SK-N-MC (cell line): ENCODE results near the gene BSCL2.
"Not testable (repeated sequence)": the region's sequence is repeated elsewhere in the genome, so short reads cannot be mapped to it uniquely, and the experiment has no call there.

ENCODE experiments used
- DNase-seq: peaks from one replicate; pipeline ENCODE4 v3.0.0-alpha.2; 2011; ENCODE audit warnings: low read depth, low spot score
- H3K27ac ChIP-seq: fragments of 200-600 bp; sonication (generic); 2 replicates; pipeline ENCODE4 v1.5.1; 2016; ENCODE audit warnings: mixed run types
- H3K36me3 ChIP-seq: fragments of 200-600 bp; sonication (generic); 2 replicates; pipeline ENCODE4 v1.6.1; 2017; ENCODE audit warnings: antibody characterized with exemption, low read length, mixed read lengths; ENCODE audit not compliant: insufficient read depth
- H3K4me3 ChIP-seq: fragments of 200-600 bp; sonication (generic); 2 replicates; pipeline ENCODE4 v1.5.1; 2016
- H3K9ac ChIP-seq: fragments of 200-600 bp; sonication (generic); 2 replicates; pipeline ENCODE4 v1.8.0; 2017; ENCODE audit warnings: mixed run types, mixed read lengths; ENCODE audit not compliant: insufficient read length
- H3K9me3 ChIP-seq: fragments of 200-600 bp; sonication (generic); 2 replicates; pipeline ENCODE4 v1.6.1; 2017; ENCODE audit warnings: low read depth, mild to moderate bottlenecking, antibody characterized with exemption, low read length, moderate library complexity, mixed read lengths
- EZH2 ChIP-seq: fragments of 200-600 bp; sonication (generic); IDR thresholded peaks from one replicate; pipeline ENCODE4 v1.6.1; 2017; ENCODE audit warnings: antibody characterized with exemption
- FOXP2 ChIP-seq: optimal IDR thresholded peaks from 2 replicates; pipeline ENCODE3; 2011; ENCODE audit warnings: mild to moderate bottlenecking, moderate library complexity; ENCODE audit not compliant: insufficient read depth; ENCODE audit errors: extremely low read length, control extremely low read depth
- POLR2AphosphoS5 ChIP-seq: IDR thresholded peaks from 2 replicates; pipeline ENCODE4 v1.6.1; 2012; ENCODE audit warnings: mild to moderate bottlenecking, low read depth, low read length, borderline replicate concordance

The BSCL2 gene

DNA sequence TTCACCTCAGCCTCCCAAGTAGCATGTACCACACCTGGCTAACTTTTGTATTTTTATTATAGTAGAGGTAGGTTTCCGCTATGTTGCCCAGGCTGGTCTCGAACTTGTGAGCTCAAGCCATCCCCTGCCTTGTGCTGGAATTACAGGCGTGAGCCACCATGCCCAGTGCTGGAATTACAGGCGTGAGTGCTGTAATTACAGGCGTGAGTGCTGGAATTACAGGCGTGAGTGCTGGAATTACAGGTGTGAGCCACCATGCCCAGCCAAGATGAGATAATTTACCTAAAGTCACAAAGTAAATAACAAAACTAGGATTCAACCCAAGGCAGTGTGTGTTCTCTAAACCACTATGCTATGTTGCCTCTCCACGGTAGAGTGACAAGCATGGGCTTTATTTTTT, 24.7 kb downstream of the BSCL2 start:
- no peaks in the 10 kb centered on the region for H3K9me3 ChIP-seq
- no peak overlapping the region for H3K27ac ChIP-seq
- no peak for TF ChIP-seq FOXP2
- TF ChIP-seq POLR2AphosphoS5: no peak
- TF ChIP-seq EZH2: no peak
- H3K9ac ChIP-seq: no peak overlapping the region
- peaks cover 6% of the 10 kb centered on the region for H3K36me3 ChIP-seq
- no peak overlapping the region for H3K4me3 ChIP-seq
- no peak for DNase-seq

DNA sequence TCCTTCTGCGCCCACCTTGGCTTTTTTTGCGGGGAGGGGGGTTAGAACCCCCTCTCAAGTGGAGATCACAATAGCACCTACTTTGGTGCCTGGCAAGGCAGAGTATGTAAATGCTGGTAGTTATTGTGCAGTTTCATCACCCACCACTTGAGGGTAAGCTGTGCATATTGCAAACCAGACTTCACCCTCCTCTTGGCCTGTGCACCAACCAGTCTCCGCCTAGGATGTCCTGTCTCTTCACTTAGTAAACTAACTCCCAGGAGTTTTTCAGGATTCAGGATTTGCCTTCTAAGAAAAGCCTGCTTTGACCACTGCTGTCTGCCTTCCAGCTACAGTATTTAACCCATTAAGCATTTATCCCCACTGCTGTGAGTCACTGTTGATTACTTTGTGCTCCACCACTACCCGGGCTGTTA, 26.4 kb downstream of the BSCL2 start:
- Histone ChIP-seq H3K36me3 (peaks cover 14% of the 10 kb centered on the region), H3K27ac (peak overlapping the region; percentile 62), H3K9me3 (no peaks in the 10 kb centered on the region), H3K9ac (no peak overlapping the region), H3K4me3 (no peak overlapping the region)
- peak; percentile 70 for DNase-seq
- no peak for TF ChIP-seq FOXP2
- TF ChIP-seq POLR2AphosphoS5: no peak
- no peak for TF ChIP-seq EZH2

DNA sequence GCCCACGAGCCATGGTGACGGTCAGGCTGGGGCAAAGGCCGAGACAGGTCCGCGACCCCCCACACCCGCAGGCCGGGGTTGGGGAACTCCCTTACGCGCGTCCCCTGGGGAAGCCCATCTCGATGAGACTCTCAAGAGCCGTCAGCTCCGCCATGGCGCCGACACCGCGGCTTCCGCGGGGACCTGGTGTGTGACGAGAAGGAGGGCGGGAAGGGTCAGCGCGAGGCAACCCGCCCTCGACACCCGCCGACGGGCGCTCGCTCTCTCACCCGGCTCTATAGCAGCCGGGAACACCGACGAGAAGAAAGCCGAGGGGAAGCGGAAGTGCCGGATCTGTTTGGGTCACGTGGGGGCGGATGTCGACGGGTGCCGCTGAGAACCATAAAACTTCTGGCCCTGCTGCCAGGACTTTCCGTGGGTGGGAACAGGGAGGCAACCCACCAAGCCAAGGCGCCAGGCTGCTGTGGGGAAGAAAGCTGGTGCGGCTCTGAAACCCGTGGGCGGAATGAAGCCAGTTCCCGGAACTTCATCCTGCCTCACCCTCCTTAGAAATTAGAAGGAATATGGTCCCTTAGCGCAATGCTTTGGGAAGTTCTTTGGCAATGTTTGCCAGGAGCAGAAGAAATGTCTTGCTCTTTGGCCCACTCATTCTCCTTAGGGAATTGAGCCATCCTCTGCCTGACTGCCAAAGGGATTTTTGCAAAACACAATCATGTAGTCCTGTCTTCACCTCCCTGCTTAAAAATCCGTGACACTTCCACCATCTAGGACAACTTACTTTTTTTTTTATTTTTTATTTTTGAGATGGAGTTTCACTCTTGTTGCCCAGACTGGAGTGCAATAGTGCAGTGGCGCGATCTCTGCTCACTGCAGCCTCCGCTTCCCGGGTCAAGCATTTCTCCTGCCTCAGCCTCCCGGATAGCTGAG, 28.2 kb downstream of the BSCL2 start, which contains the start of gene UBXN1:
Gene UBXN1, minus strand, starts transcription at position 304 of the 927 bp plus-strand sequence. Its CDS starts 150 bp downstream, at position 154.
- H3K4me3 ChIP-seq: peak within 1 kb of the TSS; percentile 97
- no peaks in the 10 kb centered on the region for H3K9me3 ChIP-seq
- peak; percentile 83 for TF ChIP-seq FOXP2
- no peak for TF ChIP-seq EZH2
- peak; percentile 87 for TF ChIP-seq POLR2AphosphoS5
- H3K36me3 ChIP-seq: peaks cover 18% of the 10 kb centered on the region
- peak within 1 kb of the TSS; percentile 96 for H3K9ac ChIP-seq
- peak within 1 kb of the TSS; percentile 84 for H3K27ac ChIP-seq
- peak; percentile 59 for DNase-seq

GRCh38 chr11:62678433-62678769, 28.8 kb downstream of the BSCL2 start:
- TF ChIP-seq EZH2: no peak
- no peak for TF ChIP-seq FOXP2
- TF ChIP-seq POLR2AphosphoS5: no peak
- Histone ChIP-seq H3K9ac (peak overlapping the region; percentile 96), H3K27ac (peak overlapping the region; percentile 84; the same call in 1 of the 2 replicates), H3K36me3 (peaks cover 22% of the 10 kb centered on the region), H3K9me3 (no peaks in the 10 kb centered on the region), H3K4me3 (peak overlapping the region; percentile 97)
- DNase-seq: no peak

DNA sequence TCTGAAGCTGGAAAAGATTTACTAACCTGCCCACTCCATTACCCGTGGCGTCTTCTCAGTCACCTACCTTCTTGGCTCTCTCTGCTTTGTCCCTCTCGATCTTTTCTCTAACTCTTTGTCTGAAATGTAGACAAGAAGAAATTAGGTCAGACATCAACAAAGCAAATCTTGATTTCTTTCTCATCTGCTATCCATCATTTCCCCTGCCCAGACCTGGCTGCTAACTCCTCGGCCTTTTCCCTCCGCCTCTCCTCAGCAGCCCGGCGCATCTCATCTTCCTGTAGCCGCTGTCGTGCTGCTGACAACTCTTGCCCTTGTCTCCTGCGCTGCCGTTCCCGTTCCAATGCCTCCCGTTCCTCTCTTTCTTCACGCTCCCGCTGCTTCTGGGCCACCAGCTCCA, 29.5 kb downstream of the BSCL2 start:
- Histone ChIP-seq H3K9me3 (no peaks in the 10 kb centered on the region), H3K27ac (no peak overlapping the region), H3K4me3 (peak overlapping the region; percentile 97), H3K9ac (peak overlapping the region; percentile 96), H3K36me3 (peaks cover 28% of the 10 kb centered on the region)
- TF ChIP-seq FOXP2: no peak
- no peak for TF ChIP-seq POLR2AphosphoS5
- no peak for TF ChIP-seq EZH2
- no peak for DNase-seq

DNA sequence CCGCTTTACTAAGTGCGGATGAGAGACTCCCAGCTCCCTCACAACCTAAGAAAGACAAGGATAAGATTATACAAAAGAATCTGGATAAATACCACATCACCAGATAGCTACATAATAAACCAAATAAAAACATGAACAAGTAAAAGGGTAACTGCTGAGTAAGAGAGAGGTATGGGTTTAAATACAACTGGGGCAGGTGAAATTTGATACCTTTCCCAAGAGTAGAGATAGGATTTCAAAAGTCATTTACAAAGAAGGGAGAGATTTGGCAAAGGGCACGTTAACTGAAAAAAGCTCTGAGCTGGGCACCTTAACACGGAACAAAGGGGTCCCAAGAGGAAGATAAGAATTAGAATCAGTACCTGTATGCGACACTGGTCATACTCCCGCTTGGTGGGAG, 30.1 kb downstream of the BSCL2 start:
- DNase-seq: no peak
- no peak overlapping the region for H3K4me3 ChIP-seq
- H3K36me3 ChIP-seq: peaks cover 29% of the 10 kb centered on the region
- no peak overlapping the region for H3K9ac ChIP-seq
- TF ChIP-seq POLR2AphosphoS5 (no peak), EZH2 (no peak)
- no peak overlapping the region for H3K27ac ChIP-seq
- H3K9me3 ChIP-seq: no peaks in the 10 kb centered on the region

- no peak for DNase-seq
- Histone ChIP-seq H3K4me3 (no peak overlapping the region), H3K9me3 (no peaks in the 10 kb centered on the region), H3K9ac (no peak overlapping the region), H3K27ac (no peak overlapping the region), H3K36me3 (peaks cover 29% of the 10 kb centered on the region)
- TF ChIP-seq FOXP2 (no peak), EZH2 (no peak), POLR2AphosphoS5 (no peak)
Measured at GRCh38 chr11:62676698-62677097, 30.5 kb downstream of the BSCL2 start.

DNA sequence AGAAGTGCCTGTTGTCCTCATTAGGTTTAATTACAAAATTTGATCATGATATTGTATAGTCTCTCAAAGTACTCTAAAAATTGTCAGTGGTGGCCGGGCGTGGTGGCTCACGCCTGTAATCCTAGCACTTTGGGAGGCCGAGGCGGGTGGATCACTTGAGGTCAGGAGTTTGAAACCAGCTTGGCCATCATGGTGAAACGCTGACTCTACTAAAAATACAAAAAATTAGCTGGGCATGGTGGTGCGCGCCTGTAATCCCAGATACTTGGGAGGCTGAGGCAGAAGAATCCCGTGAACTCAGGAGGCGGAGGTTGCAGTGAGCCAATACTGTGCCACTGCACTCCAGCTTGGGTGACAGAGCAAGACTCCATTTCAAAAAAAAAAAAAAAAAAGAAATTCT, 31.8 kb downstream of the BSCL2 start:
- not testable (repeated sequence) for DNase-seq, H3K9me3 ChIP-seq, H3K27ac ChIP-seq, H3K4me3 ChIP-seq, H3K9ac ChIP-seq
- H3K36me3 ChIP-seq: peaks cover 29% of the 10 kb centered on the region

DNA sequence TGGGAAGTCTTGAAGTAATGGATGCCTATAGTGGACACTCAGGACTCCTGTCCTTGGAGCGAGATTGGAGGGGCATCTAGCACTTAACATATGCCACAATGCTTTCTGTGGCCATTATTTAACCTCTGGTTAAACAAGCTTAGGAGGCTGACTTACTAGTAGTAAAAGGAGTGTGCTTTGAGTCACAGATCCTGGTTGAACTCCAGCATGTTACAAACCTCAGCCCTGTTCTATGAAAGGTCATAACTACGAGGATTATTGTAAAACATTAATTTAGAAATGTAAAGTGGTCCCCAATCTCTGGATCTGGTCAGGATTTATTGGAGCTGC, 34.1 kb downstream of the BSCL2 start:
- Histone ChIP-seq H3K36me3 (peaks cover 28% of the 10 kb centered on the region), H3K9me3 (no peaks in the 10 kb centered on the region), H3K4me3 (no peak overlapping the region), H3K27ac (peak overlapping the region; percentile 14; the same call in 1 of the 2 replicates), H3K9ac (peak overlapping the region; percentile 45)
- TF ChIP-seq EZH2 (no peak), FOXP2 (no peak), POLR2AphosphoS5 (no peak)
- DNase-seq: no peak
